Daoy (cell line): ENCODE results near the gene PNMA1. TPM values are rescaled to one million over a fixed set of nuclear protein-coding genes. Genes with fewer than 3 reads are reported as not detected.
A peak's percentile ranks its signal among the peaks of the same experiment; 100 is the strongest.

Experiments
- DNase-seq: peaks from one replicate; pipeline ENCODE4 v3.0.0-alpha.2; 2015; ENCODE audit warnings: low read depth
- total RNA-seq: library from RNA; depleted of rRNA; stranded (reverse); fragments of >200 nt; shearing (Covaris generic); gene quantifications from 2 replicates; pipeline ENCODE4 v1.2.3, GENCODE V29; 2014; rRNA removed

Gene PNMA1
- total RNA-seq, 1 experiment from 2014 or later, result 20.2 TPM

DNA sequence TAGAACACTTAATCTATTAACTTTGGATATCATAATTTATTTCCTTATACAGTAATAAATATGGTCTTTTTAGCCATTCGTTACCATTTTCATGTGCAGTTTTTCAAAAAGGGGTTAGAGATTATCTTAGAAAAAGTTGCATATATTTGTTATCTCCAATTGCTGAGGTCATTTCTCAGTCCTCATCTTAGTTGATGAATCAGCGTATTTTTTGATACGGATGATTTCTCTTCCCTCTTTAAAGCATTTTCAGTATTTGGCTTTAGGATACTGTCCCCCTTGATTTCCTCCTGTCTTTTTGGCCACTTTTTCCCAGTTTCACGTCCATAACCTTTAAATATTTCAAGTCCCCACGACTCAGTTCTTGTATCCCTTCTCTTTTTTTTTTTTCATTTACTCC, 47.6 kb downstream of the PNMA1 start:
- DNase-seq, result no peak

DNA sequence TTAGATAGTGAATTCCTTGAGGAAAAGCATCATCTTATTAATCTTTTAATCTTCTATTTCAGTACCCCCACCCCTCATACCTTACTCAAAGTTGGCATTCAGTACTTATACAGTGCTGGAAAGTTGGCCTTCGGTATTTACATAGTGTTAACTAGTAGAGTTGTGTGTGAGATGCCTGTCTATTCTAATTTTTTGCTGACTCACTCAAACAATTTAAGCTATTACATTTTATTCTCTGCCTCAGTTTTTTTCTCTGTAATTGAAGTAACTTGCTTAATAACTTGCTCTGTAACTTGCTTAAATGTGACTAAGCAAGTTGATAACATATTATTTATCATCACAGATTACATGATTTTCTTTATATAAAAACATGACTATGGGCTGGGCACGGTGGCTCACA, 49.1 kb downstream of the PNMA1 start:
- DNase-seq, result no peak

- no peak for DNase-seq
Measured at GRCh38 chr14:73663548-73664212, 50.5 kb downstream of the PNMA1 start.

DNA sequence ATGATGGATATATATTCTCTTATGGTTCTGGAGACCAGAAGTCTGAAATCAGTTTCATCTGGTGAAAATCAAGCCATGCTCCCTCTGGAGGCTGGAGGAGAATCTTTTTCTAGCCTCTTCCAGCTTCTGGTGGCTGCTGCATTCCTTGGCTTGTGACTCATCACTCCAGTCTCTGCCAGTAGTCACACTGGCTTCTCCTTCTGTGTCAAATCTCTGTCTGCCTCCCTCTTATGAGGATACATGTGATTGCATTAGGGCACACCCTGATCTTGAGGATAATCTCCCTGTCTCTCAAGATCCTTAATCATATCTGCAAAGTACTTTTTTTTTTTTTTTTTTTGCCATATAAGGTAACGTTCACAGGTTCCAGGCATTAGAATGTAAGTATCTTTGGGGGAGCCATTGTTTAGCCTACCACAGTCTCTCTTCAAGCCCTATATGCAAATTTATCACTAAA, 51.7 kb downstream of the PNMA1 start:
- DNase-seq, result peak; percentile 95

GRCh38 chr14:73661872-73662271, 52.3 kb downstream of the PNMA1 start:
- no peak for DNase-seq

Other genes with a start within 250 kb of the PNMA1 start
- 10.6 and 16.1 TPM in 2 replicates for gene RIOX1, start 223.5 kb downstream of the PNMA1 start, total RNA-seq
- 2.6 and 5.1 TPM in 2 replicates for gene ACOT1, start 177.2 kb downstream of the PNMA1 start, total RNA-seq
- 0.11 TPM in 1 of 2 replicates, not detected in the other for gene HEATR4, start 155.4 kb downstream of the PNMA1 start, total RNA-seq
- gene ACOT2, start 145.2 kb downstream of the PNMA1 start, total RNA-seq, result 32.2 and 46.4 TPM in 2 replicates
- gene ACOT4, start 122.5 kb downstream of the PNMA1 start, total RNA-seq, result 0.39 and 1.1 TPM in 2 replicates
- gene ACOT6, start 101.9 kb downstream of the PNMA1 start, total RNA-seq, result not detected in 2 replicates
- gene DNAL1, start 69.4 kb downstream of the PNMA1 start, total RNA-seq, result 13.3 and 40.2 TPM in 2 replicates
- gene PTGR2, start 137.4 kb upstream of the PNMA1 start, total RNA-seq, result 6.2 and 18.3 TPM in 2 replicates
- 119 and 142 TPM in 2 replicates for gene ZNF410, start 172.5 kb upstream of the PNMA1 start, total RNA-seq
- 3.5 and 4.3 TPM in 2 replicates for gene FAM161B, start 235.7 kb upstream of the PNMA1 start, total RNA-seq
- 39.6 and 44.1 TPM in 2 replicates for gene COQ6, start 235.9 kb upstream of the PNMA1 start, total RNA-seq